ENCODE measurements around the gene TNNI3K. TPM values are rescaled to one million over a fixed set of nuclear protein-coding genes. Genes with fewer than 3 reads are reported as not detected.

TNNI3K gene
- total RNA-seq, 2 donors from 2014 or later = 0.50 TPM; not detected in 1

DNA sequence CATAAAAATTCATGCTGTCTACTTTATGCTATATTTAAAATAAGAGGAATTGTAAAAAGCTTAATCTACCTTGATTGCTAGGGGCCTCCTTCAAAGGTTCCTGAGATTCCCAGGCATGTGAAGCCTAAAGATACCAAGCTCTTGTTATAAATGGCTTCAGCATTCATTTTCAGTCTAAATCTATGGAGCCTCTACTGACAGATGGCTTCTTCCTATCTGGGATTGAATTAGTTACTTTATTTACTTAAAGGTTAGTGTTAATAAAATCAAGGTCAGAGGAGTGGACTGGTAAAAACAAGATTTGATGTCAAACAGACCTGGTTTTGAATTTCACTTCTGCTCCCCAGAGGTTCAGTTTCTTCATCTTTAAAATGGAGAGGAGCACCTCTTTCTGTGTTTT is 93.7 kb downstream of the TNNI3K start:
- H3K4me3 Mint-ChIP-seq = no peak overlapping the region
- DNase-seq = no peak
- no peak for ATAC-seq
- no peaks in the 10 kb centered on the region for H3K36me3 Mint-ChIP-seq (ENCODE audit: low read depth)
- peaks cover 6% of the 10 kb centered on the region for H3K27me3 Mint-ChIP-seq
- no peaks in the 10 kb centered on the region for H3K4me1 Mint-ChIP-seq
- H3K27ac Mint-ChIP-seq = no peak overlapping the region
- no peaks in the 10 kb centered on the region for H3K9me3 ChIP-seq (ENCODE audit: control insufficient read depth, low read length, poor library complexity, severe bottlenecking)

- Mint-ChIP-seq H3K4me3 (no peak overlapping the region), H3K4me1 (no peaks in the 10 kb centered on the region), H3K27me3 (no peaks in the 10 kb centered on the region), H3K27ac (no peak overlapping the region), H3K36me3 (ENCODE audit: low read depth) (no peaks in the 10 kb centered on the region)
- DNase-seq (no peak), ATAC-seq (no peak)
- H3K9me3 ChIP-seq (ENCODE audit: control insufficient read depth, low read length, poor library complexity, severe bottlenecking) = no peaks in the 10 kb centered on the region
These were observed 98.1 kb downstream of the TNNI3K start for GRCh38 chr1:74333244-74333643.

DNA sequence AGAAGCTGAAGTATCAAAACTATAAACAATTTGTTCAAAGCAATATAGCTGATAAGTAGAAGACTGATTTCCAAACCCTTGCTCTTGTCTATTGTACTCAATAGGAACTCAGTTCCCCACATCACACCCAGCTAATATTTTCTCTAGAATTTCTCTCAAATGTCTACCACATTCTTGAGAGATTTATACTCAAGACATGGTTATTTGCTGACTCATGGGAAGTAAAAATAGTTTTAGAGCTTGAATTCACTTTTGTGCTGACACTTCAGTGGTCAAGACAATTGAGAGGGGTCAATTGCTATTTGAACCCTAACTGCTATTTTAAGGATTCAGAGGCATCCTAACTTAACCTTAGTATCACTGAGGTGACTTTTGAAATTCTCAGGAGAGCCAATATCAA is 99.0 kb downstream of the TNNI3K start:
- Mint-ChIP-seq H3K4me3 (no peak overlapping the region), H3K27ac (no peak overlapping the region), H3K4me1 (no peaks in the 10 kb centered on the region), H3K36me3 (ENCODE audit: low read depth) (no peaks in the 10 kb centered on the region), H3K27me3 (no peaks in the 10 kb centered on the region)
- ATAC-seq = no peak
- no peaks in the 10 kb centered on the region for H3K9me3 ChIP-seq (ENCODE audit: control insufficient read depth, low read length, poor library complexity, severe bottlenecking)
- no peak for DNase-seq

DNA sequence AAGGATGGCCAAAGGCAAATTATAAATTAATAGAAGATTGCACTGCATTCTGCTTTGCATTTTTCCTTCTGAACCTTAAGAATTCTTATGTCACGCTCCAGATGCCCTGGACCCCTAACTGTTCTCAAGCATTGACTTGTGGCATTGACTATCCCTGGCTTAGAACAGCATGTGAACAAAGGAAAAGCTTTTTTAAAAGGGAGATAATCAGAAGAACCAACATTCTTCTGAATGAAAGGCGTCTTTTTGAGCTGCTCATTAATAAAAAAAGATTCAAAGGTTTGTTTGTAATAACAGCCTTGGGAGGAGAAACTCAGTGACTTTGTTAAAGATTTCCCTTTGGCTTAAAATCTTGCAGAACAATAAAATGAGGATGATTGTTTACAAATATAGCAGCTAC is 105.5 kb downstream of the TNNI3K start:
- H3K4me1 Mint-ChIP-seq = peaks cover 2% of the 10 kb centered on the region
- H3K4me3 Mint-ChIP-seq = no peak overlapping the region
- H3K27me3 Mint-ChIP-seq = no peaks in the 10 kb centered on the region
- no peaks in the 10 kb centered on the region for H3K36me3 Mint-ChIP-seq (ENCODE audit: low read depth)
- no peaks in the 10 kb centered on the region for H3K9me3 ChIP-seq (ENCODE audit: control insufficient read depth, low read length, poor library complexity, severe bottlenecking)
- ATAC-seq (no peak), DNase-seq (no peak)
- H3K27ac Mint-ChIP-seq = no peak overlapping the region

DNA sequence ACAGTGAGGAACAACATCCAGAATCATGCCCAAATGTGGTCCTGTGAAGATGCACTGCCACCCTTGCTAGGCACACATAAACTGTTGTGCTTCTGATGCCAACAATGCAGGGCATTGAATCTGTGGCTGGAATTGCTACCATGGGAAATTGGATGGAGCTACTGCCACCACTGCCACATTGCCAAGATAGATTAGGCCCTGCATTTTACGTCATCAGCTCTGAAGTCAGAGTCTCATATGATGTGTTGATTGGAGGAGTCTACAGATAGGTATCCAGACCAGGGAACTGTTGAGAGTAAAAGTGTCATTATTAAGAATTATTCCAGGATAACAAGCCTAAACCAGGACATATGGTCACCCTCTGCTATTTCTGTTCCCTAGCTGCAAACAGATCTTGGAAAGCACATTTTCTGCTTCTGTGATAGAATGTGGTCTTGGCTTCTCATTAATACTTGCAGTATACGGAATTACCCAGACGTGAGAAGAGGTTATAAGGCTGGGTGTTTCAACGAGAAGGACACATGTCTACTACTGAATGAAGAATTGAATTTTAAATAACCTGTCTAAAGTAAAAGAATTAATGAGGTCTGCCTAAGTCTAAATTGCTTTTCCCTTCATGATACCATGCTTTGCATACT is 106.6 kb downstream of the TNNI3K start:
- H3K9me3 ChIP-seq (ENCODE audit: control insufficient read depth, low read length, poor library complexity, severe bottlenecking) = no peaks in the 10 kb centered on the region
- Mint-ChIP-seq H3K36me3 (ENCODE audit: low read depth) (no peaks in the 10 kb centered on the region), H3K4me1 (peaks cover 2% of the 10 kb centered on the region), H3K27ac (no peak overlapping the region), H3K4me3 (no peak overlapping the region), H3K27me3 (no peaks in the 10 kb centered on the region)
- DNase-seq (no peak), ATAC-seq (no peak)

- no peak overlapping the region for H3K27ac Mint-ChIP-seq
- H3K9me3 ChIP-seq (ENCODE audit: control insufficient read depth, low read length, poor library complexity, severe bottlenecking) = no peaks in the 10 kb centered on the region
- ATAC-seq (no peak), DNase-seq (no peak)
- no peak overlapping the region for H3K4me3 Mint-ChIP-seq
- H3K4me1 Mint-ChIP-seq = peaks cover 2% of the 10 kb centered on the region
- H3K36me3 Mint-ChIP-seq (ENCODE audit: low read depth) = no peaks in the 10 kb centered on the region
- H3K27me3 Mint-ChIP-seq = no peaks in the 10 kb centered on the region
These were observed 108.0 kb downstream of the TNNI3K start for GRCh38 chr1:74343216-74343615.

- no peaks in the 10 kb centered on the region for H3K36me3 Mint-ChIP-seq (ENCODE audit: low read depth)
- no peak for ATAC-seq
These were observed 109.2 kb downstream of the TNNI3K start for GRCh38 chr1:74344387-74344786.

GRCh38 chr1:74356493-74356892 is 121.3 kb downstream of the TNNI3K start:
- peaks cover 5% of the 10 kb centered on the region for H3K27me3 Mint-ChIP-seq
- H3K4me1 Mint-ChIP-seq = no peaks in the 10 kb centered on the region

More at GRCh38 chr1:74344387-74344786, 109.2 kb downstream of the TNNI3K start:
- Mint-ChIP-seq H3K4me3 (no peak overlapping the region), H3K4me1 (peaks cover 2% of the 10 kb centered on the region), H3K27me3 (no peaks in the 10 kb centered on the region), H3K27ac (no peak overlapping the region)
- no peaks in the 10 kb centered on the region for H3K9me3 ChIP-seq (ENCODE audit: control insufficient read depth, low read length, poor library complexity, severe bottlenecking)
- DNase-seq = no peak

DNA sequence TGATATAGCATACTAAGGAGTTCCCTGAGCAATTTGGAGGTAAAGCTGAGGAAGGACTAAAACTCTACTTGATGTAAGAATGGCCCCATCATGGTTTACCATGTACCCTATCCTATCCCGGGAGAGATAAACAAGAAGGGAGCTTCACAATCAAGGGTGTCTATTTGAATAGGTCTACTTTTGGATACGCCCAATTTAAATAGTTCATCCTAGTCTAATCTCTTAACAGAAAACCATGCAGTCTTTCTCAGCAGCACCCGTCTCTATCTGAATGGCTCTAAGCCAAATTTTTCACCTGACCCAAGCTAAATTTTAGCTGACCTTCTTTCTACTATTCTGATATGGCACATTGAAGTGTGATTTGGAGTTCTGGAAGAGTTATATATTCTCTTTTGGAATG is 122.0 kb downstream of the TNNI3K start:
- no peak overlapping the region for H3K27ac Mint-ChIP-seq
- peaks cover 2% of the 10 kb centered on the region for H3K36me3 Mint-ChIP-seq (ENCODE audit: low read depth)
- no peak overlapping the region for H3K4me3 Mint-ChIP-seq
- DNase-seq (no peak), ATAC-seq (no peak)
- H3K9me3 ChIP-seq (ENCODE audit: control insufficient read depth, low read length, poor library complexity, severe bottlenecking) = no peaks in the 10 kb centered on the region
- peaks cover 5% of the 10 kb centered on the region for H3K27me3 Mint-ChIP-seq
- H3K4me1 Mint-ChIP-seq = no peaks in the 10 kb centered on the region

More at GRCh38 chr1:74356493-74356892, 121.3 kb downstream of the TNNI3K start:
- Mint-ChIP-seq H3K27ac (no peak overlapping the region), H3K4me3 (no peak overlapping the region), H3K36me3 (ENCODE audit: low read depth) (peaks cover under 1% of the 10 kb centered on the region)
- ATAC-seq (no peak), DNase-seq (no peak)
- H3K9me3 ChIP-seq (ENCODE audit: control insufficient read depth, low read length, poor library complexity, severe bottlenecking) = no peaks in the 10 kb centered on the region

GRCh38 chr1:74357756-74358155 is 122.6 kb downstream of the TNNI3K start:
- H3K4me3 Mint-ChIP-seq = no peak overlapping the region
- peaks cover 2% of the 10 kb centered on the region for H3K36me3 Mint-ChIP-seq (ENCODE audit: low read depth)
- H3K9me3 ChIP-seq (ENCODE audit: control insufficient read depth, low read length, poor library complexity, severe bottlenecking) = no peaks in the 10 kb centered on the region
- DNase-seq = no peak
- peaks cover 5% of the 10 kb centered on the region for H3K27me3 Mint-ChIP-seq
- ATAC-seq = no peak
- no peaks in the 10 kb centered on the region for H3K4me1 Mint-ChIP-seq
- H3K27ac Mint-ChIP-seq = no peak overlapping the region

DNA sequence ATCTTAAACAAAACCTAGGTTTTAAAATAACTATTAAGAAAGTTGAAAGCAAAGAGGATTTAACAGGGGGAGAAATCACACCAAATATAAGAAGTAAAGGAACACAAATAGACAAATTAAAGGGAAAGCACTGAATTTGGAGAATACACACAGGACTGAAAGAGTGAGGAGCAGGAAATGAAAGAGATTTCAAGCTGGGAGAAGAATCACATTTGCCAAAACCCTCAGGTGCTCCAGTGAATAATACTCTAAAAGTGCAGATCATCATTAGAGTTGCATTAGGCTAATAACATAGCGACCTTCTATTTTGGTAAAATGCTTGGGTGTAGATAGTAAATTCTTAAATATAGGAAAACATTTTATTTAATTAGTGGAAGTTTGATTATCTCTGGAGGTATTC is 127.5 kb downstream of the TNNI3K start:
- ATAC-seq = no peak
- Mint-ChIP-seq H3K36me3 (ENCODE audit: low read depth) (peaks cover 2% of the 10 kb centered on the region), H3K4me3 (no peak overlapping the region), H3K4me1 (no peaks in the 10 kb centered on the region), H3K27me3 (peaks cover 3% of the 10 kb centered on the region), H3K27ac (no peak overlapping the region)
- H3K9me3 ChIP-seq (ENCODE audit: control insufficient read depth, low read length, poor library complexity, severe bottlenecking) = no peaks in the 10 kb centered on the region
- DNase-seq = no peak

GRCh38 chr1:74363220-74363619 is 128.0 kb downstream of the TNNI3K start:
- H3K27ac Mint-ChIP-seq = no peak overlapping the region
- H3K4me1 Mint-ChIP-seq = no peaks in the 10 kb centered on the region
- H3K9me3 ChIP-seq (ENCODE audit: control insufficient read depth, low read length, poor library complexity, severe bottlenecking) = no peaks in the 10 kb centered on the region
- H3K36me3 Mint-ChIP-seq (ENCODE audit: low read depth) = peaks cover 2% of the 10 kb centered on the region
- H3K4me3 Mint-ChIP-seq = no peak overlapping the region
- no peaks in the 10 kb centered on the region for H3K27me3 Mint-ChIP-seq
- ATAC-seq (no peak), DNase-seq (no peak)

- Mint-ChIP-seq H3K4me3 (no peak overlapping the region), H3K36me3 (ENCODE audit: low read depth) (no peaks in the 10 kb centered on the region), H3K27me3 (no peaks in the 10 kb centered on the region), H3K4me1 (no peaks in the 10 kb centered on the region), H3K27ac (no peak overlapping the region)
- DNase-seq = no peak
- H3K9me3 ChIP-seq (ENCODE audit: control insufficient read depth, low read length, poor library complexity, severe bottlenecking) = no peaks in the 10 kb centered on the region
- ATAC-seq = no peak
These were observed 132.1 kb downstream of the TNNI3K start for GRCh38 chr1:74367175-74367813.

GRCh38 chr1:74368335-74368734 is 133.1 kb downstream of the TNNI3K start:
- H3K36me3 Mint-ChIP-seq (ENCODE audit: low read depth) = no peaks in the 10 kb centered on the region
- ATAC-seq (no peak), DNase-seq (no peak)
- H3K4me1 Mint-ChIP-seq = no peaks in the 10 kb centered on the region
- H3K4me3 Mint-ChIP-seq = no peak overlapping the region
- H3K27ac Mint-ChIP-seq = no peak overlapping the region
- H3K9me3 ChIP-seq (ENCODE audit: control insufficient read depth, low read length, poor library complexity, severe bottlenecking) = no peaks in the 10 kb centered on the region
- H3K27me3 Mint-ChIP-seq = no peaks in the 10 kb centered on the region
